HG03135 (cell line): ENCODE data around the gene OAS2.
"Not testable (repeated sequence)": the region's sequence is repeated elsewhere in the genome, so short reads cannot be mapped to it uniquely, and the experiment has no call there.

Experiments used
- ATAC-seq: cut with Tn5 transposase; IDR thresholded peaks from one replicate; pipeline ENCODE4 v1.9.1; 2021; ENCODE audit warnings: mild to moderate bottlenecking, moderate library complexity; ENCODE audit not compliant: unreplicated experiment

The OAS2 gene

GRCh38 chr12:112948806-112949205 is 29.5 kb upstream of the OAS2 start:
- ATAC-seq: no peak

GRCh38 chr12:112950701-112951100 is 27.6 kb upstream of the OAS2 start:
- no peak for ATAC-seq

GRCh38 chr12:112957125-112957524 is 21.2 kb upstream of the OAS2 start:
- ATAC-seq: not testable (repeated sequence)

DNA sequence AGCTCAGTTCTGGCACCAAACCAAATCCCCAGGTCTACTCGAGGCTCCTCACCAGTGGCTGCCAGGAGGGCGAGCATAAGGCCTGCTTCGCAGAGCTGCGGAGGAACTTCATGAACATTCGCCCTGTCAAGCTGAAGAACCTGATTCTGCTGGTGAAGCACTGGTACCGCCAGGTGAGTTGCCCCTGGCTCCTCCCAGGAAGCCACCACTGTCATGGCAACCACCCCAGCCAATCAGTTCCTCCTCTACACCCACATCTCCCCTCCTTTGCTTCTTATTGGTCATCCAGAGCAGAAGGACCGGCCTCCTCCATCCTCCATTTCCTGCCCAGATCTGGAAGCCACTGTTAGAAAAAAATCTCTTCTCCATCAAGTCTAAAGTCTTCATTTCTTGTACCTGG is 17.2 kb upstream of the OAS2 start:
- no peak for ATAC-seq

DNA sequence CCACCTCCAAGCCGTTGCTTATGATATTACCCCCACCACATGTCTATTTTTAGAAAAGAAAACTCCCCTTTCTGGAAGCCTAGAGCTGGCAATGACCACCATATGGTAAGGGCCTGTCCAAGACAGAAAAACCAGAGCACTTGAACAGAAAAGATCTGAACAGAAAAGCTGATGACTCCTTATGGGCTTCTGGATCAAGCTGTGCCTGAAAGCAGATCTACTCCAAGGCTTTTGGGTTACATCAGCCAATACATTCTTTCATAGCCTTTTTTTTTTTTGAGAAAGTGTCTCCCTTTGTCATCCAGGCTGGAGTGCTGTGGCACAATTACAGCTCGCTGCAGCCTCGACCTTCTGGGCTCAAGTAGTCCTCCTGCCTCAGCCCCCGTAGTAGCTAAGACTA is 16.8 kb upstream of the OAS2 start:
- no peak for ATAC-seq

DNA sequence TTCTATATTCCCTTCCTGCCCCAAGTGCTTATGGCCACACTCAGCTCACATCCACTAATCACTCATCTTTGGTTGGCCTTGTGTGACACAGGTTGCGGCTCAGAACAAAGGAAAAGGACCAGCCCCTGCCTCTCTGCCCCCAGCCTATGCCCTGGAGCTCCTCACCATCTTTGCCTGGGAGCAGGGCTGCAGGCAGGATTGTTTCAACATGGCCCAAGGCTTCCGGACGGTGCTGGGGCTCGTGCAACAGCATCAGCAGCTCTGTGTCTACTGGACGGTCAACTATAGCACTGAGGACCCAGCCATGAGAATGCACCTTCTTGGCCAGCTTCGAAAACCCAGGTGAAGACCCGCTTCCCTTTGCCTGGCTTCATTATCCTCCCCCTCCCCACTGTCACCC is 15.8 kb upstream of the OAS2 start:
- ATAC-seq: no peak

DNA sequence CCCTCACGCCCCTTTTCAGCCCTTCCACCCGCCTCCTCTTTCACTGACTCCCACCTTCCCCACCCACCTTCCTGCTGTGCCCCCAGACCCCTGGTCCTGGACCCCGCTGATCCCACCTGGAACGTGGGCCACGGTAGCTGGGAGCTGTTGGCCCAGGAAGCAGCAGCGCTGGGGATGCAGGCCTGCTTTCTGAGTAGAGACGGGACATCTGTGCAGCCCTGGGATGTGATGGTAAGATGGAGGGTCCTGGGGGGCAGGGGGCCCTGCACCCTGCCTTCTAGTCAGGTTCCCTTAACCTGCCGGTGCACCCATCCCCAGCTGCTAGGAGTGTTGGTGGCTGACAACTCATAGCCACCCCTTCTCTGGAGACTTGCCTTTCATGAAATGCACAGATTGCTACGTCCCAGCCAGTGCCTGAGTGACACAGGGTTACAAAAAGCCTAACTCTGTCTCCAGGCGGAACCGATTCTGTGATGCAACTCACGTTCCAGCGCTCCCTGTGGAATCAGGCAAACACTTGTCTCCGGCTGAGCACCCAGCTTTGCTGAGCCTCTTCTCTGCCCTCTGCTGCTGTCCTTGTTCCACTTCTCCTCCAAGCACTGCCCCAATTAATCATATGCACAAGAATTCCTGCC is 15.0 kb upstream of the OAS2 start:
- no peak for ATAC-seq

- no peak for ATAC-seq
Observed at GRCh38 chr12:112964067-112964670, 14.2 kb upstream of the OAS2 start.

DNA sequence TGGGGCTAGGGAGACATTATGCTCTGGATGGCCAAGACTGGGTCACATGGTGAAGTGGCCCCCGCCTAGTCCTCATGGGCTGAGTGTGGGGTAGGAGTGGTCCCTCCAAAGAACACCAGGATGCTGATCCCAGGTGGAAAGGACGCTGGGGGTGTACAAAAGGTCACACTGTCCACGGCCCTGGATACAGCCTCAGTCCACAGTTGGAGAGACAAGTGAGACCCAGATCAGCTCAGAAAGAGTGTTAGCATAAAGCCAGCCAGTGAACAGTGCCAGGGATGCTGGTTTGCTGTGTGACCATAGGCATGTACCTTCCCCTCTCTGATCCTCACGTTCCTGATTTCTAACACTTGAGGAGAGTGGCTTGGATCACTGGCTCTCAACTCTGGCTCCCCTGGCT is 13.4 kb upstream of the OAS2 start:
- ATAC-seq: no peak

DNA sequence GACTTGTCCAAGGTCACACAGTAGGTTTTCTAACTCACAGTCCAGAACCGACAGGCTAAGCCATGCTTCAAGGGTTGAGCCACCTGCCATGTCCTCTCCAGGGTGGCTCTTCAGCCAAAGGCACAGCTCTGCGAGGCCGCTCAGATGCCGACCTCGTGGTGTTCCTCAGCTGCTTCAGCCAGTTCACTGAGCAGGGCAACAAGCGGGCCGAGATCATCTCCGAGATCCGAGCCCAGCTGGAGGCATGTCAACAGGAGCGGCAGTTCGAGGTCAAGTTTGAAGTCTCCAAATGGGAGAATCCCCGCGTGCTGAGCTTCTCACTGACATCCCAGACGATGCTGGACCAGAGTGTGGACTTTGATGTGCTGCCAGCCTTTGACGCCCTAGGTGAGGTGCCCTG is 12.7 kb upstream of the OAS2 start:
- no peak for ATAC-seq

GRCh38 chr12:112967306-112967705 is 11.0 kb upstream of the OAS2 start:
- no peak for ATAC-seq

- no peak for ATAC-seq
Observed at GRCh38 chr12:112967858-112968257, 10.5 kb upstream of the OAS2 start.

GRCh38 chr12:112969547-112970306 is 8.6 kb upstream of the OAS2 start:
- ATAC-seq: no peak

DNA sequence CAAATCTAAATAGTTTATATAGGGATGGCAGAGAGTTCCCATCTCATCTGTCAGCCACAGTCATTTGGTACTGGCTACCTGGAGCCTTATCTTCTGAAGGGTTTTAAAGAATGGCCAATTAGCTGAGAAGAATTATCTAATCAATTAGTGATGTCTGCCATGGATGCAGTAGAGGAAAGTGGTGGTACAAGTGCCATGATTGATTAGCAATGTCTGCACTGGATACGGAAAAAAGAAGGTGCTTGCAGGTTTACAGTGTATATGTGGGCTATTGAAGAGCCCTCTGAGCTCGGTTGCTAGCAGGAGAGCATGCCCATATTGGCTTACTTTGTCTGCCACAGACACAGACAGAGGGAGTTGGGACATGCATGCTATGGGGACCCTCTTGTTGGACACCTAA is 7.9 kb upstream of the OAS2 start:
- ATAC-seq: no peak

- ATAC-seq: no peak
Observed at GRCh38 chr12:112971248-112971647, 7.1 kb upstream of the OAS2 start.

DNA sequence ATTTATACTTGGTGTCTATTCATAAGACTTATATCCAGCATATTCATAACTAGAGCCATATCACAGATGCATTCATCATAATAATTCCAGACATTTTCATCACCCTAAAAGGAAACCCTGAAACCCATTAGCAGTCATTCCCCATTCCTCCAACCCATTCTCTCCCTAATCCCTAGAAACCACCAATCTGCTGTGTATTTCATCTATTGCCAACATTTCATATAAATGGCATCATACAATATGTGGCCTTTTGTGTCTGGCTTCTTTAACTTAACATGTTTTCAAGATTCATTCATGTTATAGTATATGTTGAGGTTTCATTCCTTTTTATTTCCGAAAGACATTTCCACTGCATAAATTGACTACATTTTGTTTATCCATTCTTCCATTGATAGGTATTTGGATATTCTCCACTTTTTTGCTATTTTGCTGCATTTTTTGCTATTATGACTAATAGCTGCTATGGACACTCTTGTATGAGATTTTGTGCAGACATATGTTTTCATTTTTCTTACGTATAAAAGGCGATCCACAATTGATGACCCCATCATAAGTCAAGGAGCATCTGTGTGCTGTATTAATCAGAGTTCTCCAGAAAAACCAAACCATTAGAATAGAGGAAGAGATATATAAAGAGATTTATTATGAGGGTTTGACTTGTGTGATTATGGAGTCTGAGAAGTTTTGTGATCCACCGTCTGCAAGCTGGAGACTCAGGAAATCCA is 5.1 kb upstream of the OAS2 start:
- no peak for ATAC-seq

DNA sequence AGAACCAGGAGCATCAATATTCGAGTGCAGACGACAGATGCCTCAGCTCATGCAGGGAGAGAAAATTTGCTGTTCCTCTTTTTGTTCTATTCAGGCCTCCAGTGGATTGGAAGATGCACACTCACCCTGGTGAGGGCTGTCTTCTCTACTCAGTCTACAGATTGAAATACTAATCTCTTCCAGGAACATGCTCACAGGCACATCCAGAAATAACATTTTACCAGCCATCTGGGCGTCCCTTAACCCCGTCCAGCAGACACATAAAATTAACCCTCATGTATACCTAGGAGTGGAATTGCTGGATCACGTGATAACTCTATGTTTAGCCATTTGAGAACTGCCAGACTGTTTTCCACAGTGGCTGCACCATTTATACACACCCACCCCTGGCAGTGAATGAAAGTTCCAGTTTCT is 4.5 kb upstream of the OAS2 start:
- no peak for ATAC-seq

- no peak for ATAC-seq
Observed at GRCh38 chr12:112974904-112975303, 3.4 kb upstream of the OAS2 start.

- no peak for ATAC-seq
Observed at GRCh38 chr12:112977139-112977538, 1.2 kb upstream of the OAS2 start.

GRCh38 chr12:112977641-112978040 is 678 bp upstream of the OAS2 start:
- no peak for ATAC-seq

DNA sequence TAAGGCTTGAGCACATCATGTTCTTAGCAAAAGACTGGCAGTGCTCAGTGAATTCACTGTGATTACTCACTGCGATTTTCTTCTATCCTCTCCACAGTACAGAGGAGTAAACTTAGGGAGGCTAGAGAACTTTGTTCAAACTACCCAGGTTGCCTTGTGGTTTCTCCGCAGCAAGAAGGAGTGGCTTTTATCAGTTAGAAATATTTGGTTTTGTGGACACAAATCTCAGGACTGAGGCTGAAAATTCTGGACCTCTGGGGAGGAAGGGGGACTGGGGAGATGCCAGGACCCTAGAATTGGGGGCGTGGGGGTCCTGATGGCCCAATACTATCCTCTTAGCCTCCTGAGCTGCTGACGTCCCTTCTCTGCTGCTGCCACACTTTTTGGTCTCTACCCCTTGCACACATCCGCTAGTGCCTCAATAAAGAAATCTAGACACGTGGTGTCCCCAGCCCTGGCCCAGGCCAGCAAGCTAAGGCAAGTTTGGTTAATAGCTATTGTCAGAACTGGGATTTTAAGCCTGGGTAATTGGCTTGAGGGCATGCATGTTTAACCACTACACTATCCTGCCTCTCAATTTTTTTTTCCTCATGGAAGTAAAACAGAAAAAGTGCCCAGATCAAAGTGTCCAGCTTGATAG is 842 bp downstream of the OAS2 start:
- peak; percentile 32 for ATAC-seq
